ENCODE data around the gene XG. TPM values are rescaled to one million over a fixed set of nuclear protein-coding genes. Genes with fewer than 3 reads are reported as not detected.

XG gene, protein sequence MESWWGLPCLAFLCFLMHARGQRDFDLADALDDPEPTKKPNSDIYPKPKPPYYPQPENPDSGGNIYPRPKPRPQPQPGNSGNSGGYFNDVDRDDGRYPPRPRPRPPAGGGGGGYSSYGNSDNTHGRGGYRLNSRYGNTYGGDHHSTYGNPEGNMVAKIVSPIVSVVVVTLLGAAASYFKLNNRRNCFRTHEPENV
- total RNA-seq = 11.8 and 19.7 TPM in 2 replicates

GRCh38 chrX:2751874-2752300 lies at the start of gene XG:
XG (plus strand) TSS chrX:2752040; CDS start chrX:2752275, 235 bp downstream.

DNA sequence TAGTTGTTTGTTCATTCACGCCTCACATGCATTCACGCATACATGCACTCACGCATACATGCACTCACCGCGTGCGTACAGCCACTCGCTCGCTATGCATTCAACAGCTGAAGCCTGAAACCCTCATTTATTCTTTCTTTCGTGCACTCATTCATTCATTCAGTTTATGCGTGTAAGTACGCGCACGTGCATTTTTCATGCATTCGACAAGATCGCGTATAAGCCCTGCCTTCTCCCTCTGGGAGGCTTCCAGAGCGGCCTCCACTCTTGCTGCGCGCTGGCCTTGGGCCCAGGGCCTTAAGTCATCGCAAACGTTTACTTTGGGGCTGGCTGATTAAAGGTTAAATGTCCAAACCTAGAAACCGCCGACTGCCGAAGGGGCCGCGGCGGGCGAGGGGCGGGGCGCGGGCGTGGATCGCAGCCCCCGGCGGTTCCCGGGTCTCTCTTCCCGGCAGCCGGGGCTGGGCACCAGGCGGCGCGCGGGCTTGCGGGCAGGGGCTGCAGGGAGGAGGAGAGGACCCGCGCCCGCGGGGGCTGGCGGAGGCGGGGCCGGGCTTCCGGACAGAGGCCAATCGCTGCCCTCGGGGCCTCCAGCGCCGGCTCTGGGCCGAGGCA lies 76.6 kb downstream of the XG start, which contains the start of gene GYG2:
TSS of gene GYG2 (plus strand) at position 587 of the 615 bp plus-strand sequence. CDS start 1,259 bp downstream, outside the sequence.

Other genes starting within 250 kb of the XG start
- 167 and 261 TPM in 2 replicates for gene CD99, start 60.7 kb upstream of the XG start, total RNA-seq
- gene GYG2, start 76.9 kb downstream of the XG start, total RNA-seq = 0.23 TPM in 1 of 2 replicates, not detected in the other
- 5.2 and 11.9 TPM in 2 replicates for gene ARSD, start 177.3 kb downstream of the XG start, total RNA-seq

Data from hair follicular keratinocyte (primary cell).